ENCODE results near the gene SLC29A1.

SLC29A1 gene

GRCh38 chr6:44235891-44236516 is 12.6 kb downstream of the SLC29A1 start:
- H3K4me1 ChIP-seq (ENCODE audit: low read depth, poor library complexity, severe bottlenecking), result peaks cover 14% of the 10 kb centered on the region
- no peak for TF ChIP-seq CTCF (conservative IDR thresholded peaks at IDR 0.05; ENCODE audit: low read depth, low read length)
- no peak overlapping the region for H3K27ac ChIP-seq
- no peaks in the 10 kb centered on the region for H3K27me3 ChIP-seq (ENCODE audit: insufficient read depth, low read depth)
- no peaks in the 10 kb centered on the region for H3K36me3 ChIP-seq (ENCODE audit: insufficient read depth)
- H3K9ac ChIP-seq, result no peak overlapping the region
- no peaks in the 10 kb centered on the region for H3K79me2 ChIP-seq (ENCODE audit: insufficient read depth, low read depth)
- H4K20me1 ChIP-seq (ENCODE audit: insufficient read depth), result no peaks in the 10 kb centered on the region
- H2AFZ ChIP-seq (ENCODE audit: low read depth), result no peak overlapping the region
- H3K4me3 ChIP-seq (IDR thresholded peaks at IDR 0.05; ENCODE audit: insufficient read depth, low read depth, low read length), result no peak overlapping the region
- H3K4me2 ChIP-seq, result no peak overlapping the region

- H2AFZ ChIP-seq (ENCODE audit: low read depth), result peak overlapping the region; percentile 52; the same call in 1 of the 2 replicates
- peaks cover 14% of the 10 kb centered on the region for H3K4me1 ChIP-seq (ENCODE audit: low read depth, poor library complexity, severe bottlenecking)
- H3K27ac ChIP-seq, result peak overlapping the region; percentile 55
- no peak for TF ChIP-seq CTCF (conservative IDR thresholded peaks at IDR 0.05; ENCODE audit: low read depth, low read length)
- no peaks in the 10 kb centered on the region for H3K36me3 ChIP-seq (ENCODE audit: insufficient read depth)
- no peaks in the 10 kb centered on the region for H3K79me2 ChIP-seq (ENCODE audit: insufficient read depth, low read depth)
- no peaks in the 10 kb centered on the region for H4K20me1 ChIP-seq (ENCODE audit: insufficient read depth)
- no peak overlapping the region for H3K4me3 ChIP-seq (IDR thresholded peaks at IDR 0.05; ENCODE audit: insufficient read depth, low read depth, low read length)
- peak overlapping the region; percentile 62 for H3K9ac ChIP-seq
- H3K4me2 ChIP-seq, result peak overlapping the region; percentile 39
- H3K27me3 ChIP-seq (ENCODE audit: insufficient read depth, low read depth), result no peaks in the 10 kb centered on the region
These were observed 13.8 kb downstream of the SLC29A1 start for GRCh38 chr6:44237021-44237812.

- no peaks in the 10 kb centered on the region for H3K27me3 ChIP-seq (ENCODE audit: insufficient read depth, low read depth)
- no peak overlapping the region for H3K4me3 ChIP-seq (IDR thresholded peaks at IDR 0.05; ENCODE audit: insufficient read depth, low read depth, low read length)
- peak; percentile 95 for TF ChIP-seq CTCF (conservative IDR thresholded peaks at IDR 0.05; ENCODE audit: low read depth, low read length)
- H3K36me3 ChIP-seq (ENCODE audit: insufficient read depth), result no peaks in the 10 kb centered on the region
- H3K4me2 ChIP-seq, result peak overlapping the region; percentile 39; the same call in 1 of the 2 replicates
- H2AFZ ChIP-seq (ENCODE audit: low read depth), result peak overlapping the region; percentile 52
- H3K9ac ChIP-seq, result peak overlapping the region; percentile 62
- H3K4me1 ChIP-seq (ENCODE audit: low read depth, poor library complexity, severe bottlenecking), result peaks cover 14% of the 10 kb centered on the region
- no peaks in the 10 kb centered on the region for H3K79me2 ChIP-seq (ENCODE audit: insufficient read depth, low read depth)
- H3K27ac ChIP-seq, result peak overlapping the region; percentile 55
- H4K20me1 ChIP-seq (ENCODE audit: insufficient read depth), result no peaks in the 10 kb centered on the region
These were observed 14.5 kb downstream of the SLC29A1 start for GRCh38 chr6:44237813-44238433.

GRCh38 chr6:44238687-44239350 is 15.4 kb downstream of the SLC29A1 start:
- H3K27ac ChIP-seq, result no peak overlapping the region
- H3K36me3 ChIP-seq (ENCODE audit: insufficient read depth), result no peaks in the 10 kb centered on the region
- no peaks in the 10 kb centered on the region for H3K79me2 ChIP-seq (ENCODE audit: insufficient read depth, low read depth)
- H3K4me1 ChIP-seq (ENCODE audit: low read depth, poor library complexity, severe bottlenecking), result peaks cover 14% of the 10 kb centered on the region
- H3K9ac ChIP-seq, result no peak overlapping the region
- no peaks in the 10 kb centered on the region for H3K27me3 ChIP-seq (ENCODE audit: insufficient read depth, low read depth)
- H3K4me3 ChIP-seq (IDR thresholded peaks at IDR 0.05; ENCODE audit: insufficient read depth, low read depth, low read length), result no peak overlapping the region
- TF ChIP-seq CTCF (conservative IDR thresholded peaks at IDR 0.05; ENCODE audit: low read depth, low read length), result no peak
- no peak overlapping the region for H2AFZ ChIP-seq (ENCODE audit: low read depth)
- H3K4me2 ChIP-seq, result no peak overlapping the region
- H4K20me1 ChIP-seq (ENCODE audit: insufficient read depth), result no peaks in the 10 kb centered on the region

Data from KMS-11 (cell line).